Measurements from ENCODE around the gene E2F7. TPM values are rescaled to one million over a fixed set of nuclear protein-coding genes. Genes with fewer than 3 reads are reported as not detected.

Gene E2F7
- polyA plus RNA-seq, 1 of the 3 experiments (the other 2 are of a cell fraction), result 8.8 TPM

DNA sequence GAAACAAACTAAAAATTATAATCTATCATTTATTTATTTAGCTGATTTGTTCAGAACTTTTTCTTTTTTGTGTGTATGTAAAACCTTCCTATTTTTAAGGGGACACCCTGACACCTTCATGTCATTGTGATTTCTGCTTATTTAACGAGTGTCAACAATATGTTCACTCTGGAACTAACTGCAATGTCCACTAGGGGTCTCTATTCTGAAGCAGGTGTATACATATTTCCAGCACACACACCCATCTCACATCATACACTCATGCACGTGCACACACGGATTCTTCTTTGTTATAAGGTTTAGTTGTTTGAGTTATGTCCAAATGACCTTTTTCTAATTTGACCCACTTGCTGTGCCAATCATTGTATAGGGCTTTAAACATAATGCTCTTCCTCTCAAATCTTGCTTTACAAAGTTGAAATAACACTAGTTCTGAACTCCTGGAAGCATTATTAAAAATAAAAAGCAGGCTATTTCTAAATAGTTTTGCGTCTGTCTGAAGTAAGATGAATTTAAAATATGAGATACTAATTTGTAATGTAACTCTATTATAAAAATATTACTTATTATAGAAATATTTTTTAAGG is 15.5 kb downstream of the E2F7 start (continued):
- TF ChIP-seq, protein P1, sequence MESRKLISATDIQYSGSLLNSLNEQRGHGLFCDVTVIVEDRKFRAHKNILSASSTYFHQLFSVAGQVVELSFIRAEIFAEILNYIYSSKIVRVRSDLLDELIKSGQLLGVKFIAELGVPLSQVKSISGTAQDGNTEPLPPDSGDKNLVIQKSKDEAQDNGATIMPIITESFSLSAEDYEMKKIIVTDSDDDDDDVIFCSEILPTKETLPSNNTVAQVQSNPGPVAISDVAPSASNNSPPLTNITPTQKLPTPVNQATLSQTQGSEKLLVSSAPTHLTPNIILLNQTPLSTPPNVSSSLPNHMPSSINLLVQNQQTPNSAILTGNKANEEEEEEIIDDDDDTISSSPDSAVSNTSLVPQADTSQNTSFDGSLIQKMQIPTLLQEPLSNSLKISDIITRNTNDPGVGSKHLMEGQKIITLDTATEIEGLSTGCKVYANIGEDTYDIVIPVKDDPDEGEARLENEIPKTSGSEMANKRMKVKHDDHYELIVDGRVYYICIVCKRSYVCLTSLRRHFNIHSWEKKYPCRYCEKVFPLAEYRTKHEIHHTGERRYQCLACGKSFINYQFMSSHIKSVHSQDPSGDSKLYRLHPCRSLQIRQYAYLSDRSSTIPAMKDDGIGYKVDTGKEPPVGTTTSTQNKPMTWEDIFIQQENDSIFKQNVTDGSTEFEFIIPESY (IDR thresholded peaks at IDR 0.05; ENCODE audit: borderline replicate concordance, low read depth), result no peak
- TF ChIP-seq EP300 (IDR thresholded peaks at IDR 0.05; ENCODE audit: borderline replicate concordance in 1 of 2, low read depth in 1 of 2, low read length in 1 of 2) (no peak), TAF1 (IDR thresholded peaks at IDR 0.05; ENCODE audit: borderline replicate concordance, low read depth, low read length) (no peak), NRF1 (IDR thresholded peaks at IDR 0.05; ENCODE audit: low read depth, low read length) (no peak), GATA2 (CRISPR knock-in tag; IDR thresholded peaks at IDR 0.05) (no peak), RFX5 (IDR thresholded peaks at IDR 0.05; ENCODE audit: low read length) (peak; percentile 52; the same call in 1 of the 2 replicates), CHD2 (IDR thresholded peaks at IDR 0.05; ENCODE audit: low read length, partially characterized antibody) (no peak), TEAD4 (IDR thresholded peaks at IDR 0.05; ENCODE audit: borderline replicate concordance, insufficient read depth) (no peak), RCOR1 (IDR thresholded peaks at IDR 0.05; ENCODE audit: low read length) (no peak), GABPA (IDR thresholded peaks at IDR 0.05; ENCODE audit: low read depth) (no peak), FOXM1 (IDR thresholded peaks at IDR 0.05; ENCODE audit: low read depth) (no peak), JUND (IDR thresholded peaks at IDR 0.05) (no peak), YY1 (IDR thresholded peaks at IDR 0.05; ENCODE audit: low read depth) (no peak)
- TF ChIP-seq, protein P2, sequence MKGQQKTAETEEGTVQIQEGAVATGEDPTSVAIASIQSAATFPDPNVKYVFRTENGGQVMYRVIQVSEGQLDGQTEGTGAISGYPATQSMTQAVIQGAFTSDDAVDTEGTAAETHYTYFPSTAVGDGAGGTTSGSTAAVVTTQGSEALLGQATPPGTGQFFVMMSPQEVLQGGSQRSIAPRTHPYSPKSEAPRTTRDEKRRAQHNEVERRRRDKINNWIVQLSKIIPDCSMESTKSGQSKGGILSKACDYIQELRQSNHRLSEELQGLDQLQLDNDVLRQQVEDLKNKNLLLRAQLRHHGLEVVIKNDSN (IDR thresholded peaks at IDR 0.05; ENCODE audit: borderline replicate concordance, low read depth), result no peak
- TF ChIP-seq, protein P3, sequence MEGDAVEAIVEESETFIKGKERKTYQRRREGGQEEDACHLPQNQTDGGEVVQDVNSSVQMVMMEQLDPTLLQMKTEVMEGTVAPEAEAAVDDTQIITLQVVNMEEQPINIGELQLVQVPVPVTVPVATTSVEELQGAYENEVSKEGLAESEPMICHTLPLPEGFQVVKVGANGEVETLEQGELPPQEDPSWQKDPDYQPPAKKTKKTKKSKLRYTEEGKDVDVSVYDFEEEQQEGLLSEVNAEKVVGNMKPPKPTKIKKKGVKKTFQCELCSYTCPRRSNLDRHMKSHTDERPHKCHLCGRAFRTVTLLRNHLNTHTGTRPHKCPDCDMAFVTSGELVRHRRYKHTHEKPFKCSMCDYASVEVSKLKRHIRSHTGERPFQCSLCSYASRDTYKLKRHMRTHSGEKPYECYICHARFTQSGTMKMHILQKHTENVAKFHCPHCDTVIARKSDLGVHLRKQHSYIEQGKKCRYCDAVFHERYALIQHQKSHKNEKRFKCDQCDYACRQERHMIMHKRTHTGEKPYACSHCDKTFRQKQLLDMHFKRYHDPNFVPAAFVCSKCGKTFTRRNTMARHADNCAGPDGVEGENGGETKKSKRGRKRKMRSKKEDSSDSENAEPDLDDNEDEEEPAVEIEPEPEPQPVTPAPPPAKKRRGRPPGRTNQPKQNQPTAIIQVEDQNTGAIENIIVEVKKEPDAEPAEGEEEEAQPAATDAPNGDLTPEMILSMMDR (IDR thresholded peaks at IDR 0.05), result peak; percentile 89
- TF ChIP-seq, protein P4, sequence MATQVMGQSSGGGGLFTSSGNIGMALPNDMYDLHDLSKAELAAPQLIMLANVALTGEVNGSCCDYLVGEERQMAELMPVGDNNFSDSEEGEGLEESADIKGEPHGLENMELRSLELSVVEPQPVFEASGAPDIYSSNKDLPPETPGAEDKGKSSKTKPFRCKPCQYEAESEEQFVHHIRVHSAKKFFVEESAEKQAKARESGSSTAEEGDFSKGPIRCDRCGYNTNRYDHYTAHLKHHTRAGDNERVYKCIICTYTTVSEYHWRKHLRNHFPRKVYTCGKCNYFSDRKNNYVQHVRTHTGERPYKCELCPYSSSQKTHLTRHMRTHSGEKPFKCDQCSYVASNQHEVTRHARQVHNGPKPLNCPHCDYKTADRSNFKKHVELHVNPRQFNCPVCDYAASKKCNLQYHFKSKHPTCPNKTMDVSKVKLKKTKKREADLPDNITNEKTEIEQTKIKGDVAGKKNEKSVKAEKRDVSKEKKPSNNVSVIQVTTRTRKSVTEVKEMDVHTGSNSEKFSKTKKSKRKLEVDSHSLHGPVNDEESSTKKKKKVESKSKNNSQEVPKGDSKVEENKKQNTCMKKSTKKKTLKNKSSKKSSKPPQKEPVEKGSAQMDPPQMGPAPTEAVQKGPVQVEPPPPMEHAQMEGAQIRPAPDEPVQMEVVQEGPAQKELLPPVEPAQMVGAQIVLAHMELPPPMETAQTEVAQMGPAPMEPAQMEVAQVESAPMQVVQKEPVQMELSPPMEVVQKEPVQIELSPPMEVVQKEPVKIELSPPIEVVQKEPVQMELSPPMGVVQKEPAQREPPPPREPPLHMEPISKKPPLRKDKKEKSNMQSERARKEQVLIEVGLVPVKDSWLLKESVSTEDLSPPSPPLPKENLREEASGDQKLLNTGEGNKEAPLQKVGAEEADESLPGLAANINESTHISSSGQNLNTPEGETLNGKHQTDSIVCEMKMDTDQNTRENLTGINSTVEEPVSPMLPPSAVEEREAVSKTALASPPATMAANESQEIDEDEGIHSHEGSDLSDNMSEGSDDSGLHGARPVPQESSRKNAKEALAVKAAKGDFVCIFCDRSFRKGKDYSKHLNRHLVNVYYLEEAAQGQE (IDR thresholded peaks at IDR 0.05; ENCODE audit: low read depth, low read length), result no peak
- TF ChIP-seq, protein P5, sequence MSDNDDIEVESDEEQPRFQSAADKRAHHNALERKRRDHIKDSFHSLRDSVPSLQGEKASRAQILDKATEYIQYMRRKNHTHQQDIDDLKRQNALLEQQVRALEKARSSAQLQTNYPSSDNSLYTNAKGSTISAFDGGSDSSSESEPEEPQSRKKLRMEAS (IDR thresholded peaks at IDR 0.05; ENCODE audit: low read depth), result peak; percentile 68; the same call in 1 of the 2 replicates
- TF ChIP-seq, protein P6, sequence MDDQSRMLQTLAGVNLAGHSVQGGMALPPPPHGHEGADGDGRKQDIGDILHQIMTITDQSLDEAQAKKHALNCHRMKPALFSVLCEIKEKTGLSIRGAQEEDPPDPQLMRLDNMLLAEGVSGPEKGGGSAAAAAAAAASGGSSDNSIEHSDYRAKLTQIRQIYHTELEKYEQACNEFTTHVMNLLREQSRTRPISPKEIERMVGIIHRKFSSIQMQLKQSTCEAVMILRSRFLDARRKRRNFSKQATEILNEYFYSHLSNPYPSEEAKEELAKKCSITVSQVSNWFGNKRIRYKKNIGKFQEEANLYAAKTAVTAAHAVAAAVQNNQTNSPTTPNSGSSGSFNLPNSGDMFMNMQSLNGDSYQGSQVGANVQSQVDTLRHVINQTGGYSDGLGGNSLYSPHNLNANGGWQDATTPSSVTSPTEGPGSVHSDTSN (IDR thresholded peaks at IDR 0.05), result peak; percentile 17; the same call in 1 of the 2 replicates

All from SK-N-SH (cell line).